Smooth muscle cell (in vitro differentiated cells): ENCODE data around the gene DYRK3. TPM values are rescaled to one million over a fixed set of nuclear protein-coding genes. Genes with fewer than 3 reads are reported as not detected.

Experiments used
- DNase-seq: peaks from one replicate; lab custom pipeline; 2025; ENCODE audit not compliant: unreplicated experiment; lab: John Stamatoyannopoulos, UW
- H2AFZ ChIP-seq: fragments of 200-600 bp; sonication (generic); 2 replicates; pipeline ENCODE4 v1.6.0; 2016; ENCODE audit warnings: antibody characterized with exemption, low read depth, mild to moderate bottlenecking
- H3F3A ChIP-seq: fragments of 200-600 bp; sonication (generic); 2 replicates; pipeline ENCODE4 v1.6.0; 2017; ENCODE audit warnings: antibody characterized with exemption, low read depth
- H3K27ac ChIP-seq: fragments of 200-600 bp; sonication (generic); 2 replicates; pipeline ENCODE4 v1.5.1; 2016; ENCODE audit warnings: low read depth, mild to moderate bottlenecking
- H3K27me3 ChIP-seq: fragments of 200-600 bp; sonication (generic); 2 replicates; pipeline ENCODE4 v1.6.1; 2016; ENCODE audit warnings: low read depth, mild to moderate bottlenecking
- H3K36me3 ChIP-seq: fragments of 200-600 bp; sonication (generic); 2 replicates; pipeline ENCODE4 v1.5.1; 2016; ENCODE audit warnings: low read depth
- H3K4me1 ChIP-seq: fragments of 200-600 bp; sonication (generic); 2 replicates; pipeline ENCODE4 v1.5.1; 2016; ENCODE audit warnings: low read depth
- H3K4me2 ChIP-seq: fragments of 200-600 bp; sonication (generic); 2 replicates; pipeline ENCODE4 v1.6.0; 2016; ENCODE audit warnings: mild to moderate bottlenecking
- H3K4me3 ChIP-seq: fragments of 200-600 bp; sonication (generic); 2 replicates; pipeline ENCODE4 v1.5.1; 2016; ENCODE audit warnings: mild to moderate bottlenecking
- H3K79me2 ChIP-seq: fragments of 200-600 bp; sonication (generic); 2 replicates; pipeline ENCODE4 v1.6.0; 2016; ENCODE audit warnings: low read depth, mild to moderate bottlenecking
- H3K9ac ChIP-seq: fragments of 200-600 bp; sonication (generic); 2 replicates; pipeline ENCODE4 v1.6.0; 2016; ENCODE audit warnings: low read depth
- H3K9me3 ChIP-seq: fragments of 200-600 bp; sonication (generic); replicated peaks from 2 replicates; pipeline ENCODE4 v1.5.1; 2016; ENCODE audit warnings: low read depth
- H4K20me1 ChIP-seq: fragments of 200-600 bp; sonication (generic); 2 replicates; pipeline ENCODE4 v1.6.0; 2016; ENCODE audit warnings: low read depth
- CTCF ChIP-seq: fragments of 200-600 bp; sonication (generic); IDR thresholded peaks from 2 replicates; pipeline ENCODE4 v1.5.1; 2017; ENCODE audit warnings: borderline replicate concordance, mild to moderate bottlenecking, antibody characterized with exemption; ENCODE audit not compliant: insufficient read depth, poor library complexity, severe bottlenecking
- WGBS: methylation state at CpG from one replicate; pipeline ENCODE4 v1.1.7; 2016; ENCODE audit warnings: low lambda C conversion rate; 5-methylcytosine and 5-hydroxymethylcytosine counted together
- polyA plus RNA-seq: library from polyadenylated mRNA; unstranded; fragments of >200 nt; fragmentation: Nextera tagmentation; extraction: Ambion mirVana; gene quantifications from 2 replicates; pipeline ENCODE4 v1.2.1, GENCODE V29; 2016
- total RNA-seq: library from RNA; depleted of rRNA; stranded (reverse); fragments of >200 nt; gene quantifications from 2 replicates; pipeline ENCODE4 v1.2.3, GENCODE V29; 2014

The DYRK3 gene
- total and polyA plus RNA-seq, 2 experiments from 2014 or later = 11.1 to 13.7 TPM

- no peak for TF ChIP-seq CTCF
Observed at GRCh38 chr1:206680279-206680678, 44.9 kb downstream of the DYRK3 start.

GRCh38 chr1:206681359-206681758, 46.0 kb downstream of the DYRK3 start:
- no peaks in the 10 kb centered on the region for H3K9me3 ChIP-seq
- H3K27ac ChIP-seq = no peak overlapping the region
- WGBS = 59% methylated on average over 2 of the region's 2 CpGs

More at GRCh38 chr1:206680279-206680678, 44.9 kb downstream of the DYRK3 start:
- no peaks in the 10 kb centered on the region for H3K79me2 ChIP-seq
- H2AFZ ChIP-seq = no peak overlapping the region
- no peak for DNase-seq
- no peak overlapping the region for H3K4me3 ChIP-seq
- H3K36me3 ChIP-seq = no peaks in the 10 kb centered on the region
- 69% methylated on average over 4 of the region's 4 CpGs for WGBS
- H3F3A ChIP-seq = no peaks in the 10 kb centered on the region
- peaks cover 5% of the 10 kb centered on the region for H3K4me1 ChIP-seq
- H3K27ac ChIP-seq = no peak overlapping the region
- no peaks in the 10 kb centered on the region for H3K9me3 ChIP-seq
- no peak overlapping the region for H3K4me2 ChIP-seq
- H3K27me3 ChIP-seq = peaks cover 13% of the 10 kb centered on the region
- H3K9ac ChIP-seq = no peak overlapping the region
- H4K20me1 ChIP-seq = no peaks in the 10 kb centered on the region

GRCh38 chr1:206682111-206682510, 46.8 kb downstream of the DYRK3 start:
- no peak overlapping the region for H3K9ac ChIP-seq
- H3K4me1 ChIP-seq = peaks cover 15% of the 10 kb centered on the region
- DNase-seq = no peak
- no peak overlapping the region for H3K4me2 ChIP-seq
- H3F3A ChIP-seq = no peaks in the 10 kb centered on the region
- peaks cover 16% of the 10 kb centered on the region for H4K20me1 ChIP-seq
- no peak overlapping the region for H3K4me3 ChIP-seq
- H3K27ac ChIP-seq = no peak overlapping the region
- TF ChIP-seq CTCF = no peak
- H2AFZ ChIP-seq = no peak overlapping the region
- 82% methylated on average over 3 of the region's 3 CpGs for WGBS
- peaks cover 13% of the 10 kb centered on the region for H3K27me3 ChIP-seq
- H3K79me2 ChIP-seq = peaks cover 14% of the 10 kb centered on the region
- no peaks in the 10 kb centered on the region for H3K9me3 ChIP-seq
- H3K36me3 ChIP-seq = no peaks in the 10 kb centered on the region

More at GRCh38 chr1:206681359-206681758, 46.0 kb downstream of the DYRK3 start:
- Histone ChIP-seq H3K4me3 (no peak overlapping the region), H3K4me1 (peaks cover 7% of the 10 kb centered on the region), H3K36me3 (no peaks in the 10 kb centered on the region), H3K27me3 (peaks cover 13% of the 10 kb centered on the region), H3K79me2 (peaks cover 7% of the 10 kb centered on the region), H4K20me1 (peaks cover 8% of the 10 kb centered on the region), H3K4me2 (no peak overlapping the region), H3F3A (no peaks in the 10 kb centered on the region), H3K9ac (no peak overlapping the region), H2AFZ (no peak overlapping the region)
- TF ChIP-seq CTCF = no peak
- no peak for DNase-seq

- H3K27ac ChIP-seq = no peak overlapping the region
- H3K4me1 ChIP-seq = peaks cover 24% of the 10 kb centered on the region
- no peaks in the 10 kb centered on the region for H3K36me3 ChIP-seq
- H3F3A ChIP-seq = no peaks in the 10 kb centered on the region
- peaks cover 26% of the 10 kb centered on the region for H3K79me2 ChIP-seq
- peaks cover 28% of the 10 kb centered on the region for H4K20me1 ChIP-seq
- H3K9ac ChIP-seq = no peak overlapping the region
- TF ChIP-seq CTCF = no peak
- 89% methylated on average over 6 of the region's 6 CpGs for WGBS
- DNase-seq = no peak
- no peak overlapping the region for H3K4me3 ChIP-seq
- no peaks in the 10 kb centered on the region for H3K9me3 ChIP-seq
- H2AFZ ChIP-seq = no peak overlapping the region
- H3K27me3 ChIP-seq = peaks cover 13% of the 10 kb centered on the region
- H3K4me2 ChIP-seq = no peak overlapping the region
Observed at GRCh38 chr1:206683313-206683712, 48.0 kb downstream of the DYRK3 start.
